ENCODE measurements around the gene UTS2B.
A peak's percentile ranks its signal among the peaks of the same experiment; 100 is the strongest.

Gene UTS2B

GRCh38 chr3:191235331-191236314, 94.7 kb downstream of the UTS2B start:
- no peak for DNase-seq

GRCh38 chr3:191234216-191234615, 96.1 kb downstream of the UTS2B start:
- DNase-seq, result no peak

GRCh38 chr3:191227541-191227940, 102.8 kb downstream of the UTS2B start:
- DNase-seq, result no peak

- DNase-seq, result no peak
Observed at GRCh38 chr3:191221638-191222037, 108.7 kb downstream of the UTS2B start.

- peak in 1 of 2 experiments; percentile 7 for DNase-seq
Observed at GRCh38 chr3:191220908-191221307, 109.4 kb downstream of the UTS2B start.

- DNase-seq, result no peak
Observed at GRCh38 chr3:191217301-191217700, 113.0 kb downstream of the UTS2B start.

All from NCI-H526 (cell line).